Stomach (tissue), 9 donors: Measurements from ENCODE around the gene OGA. TPM values are rescaled to one million over a fixed set of nuclear protein-coding genes. Genes with fewer than 3 reads are reported as not detected.

ENCODE experiments used
- DNase-seq, 2 donors: peaks; one replicate each; pipeline versions ENCODE4 v3.0.0 to v3.0.0-alpha.2; 2013 to 2019
- H3K27ac ChIP-seq, 5 donors: fragments of 200-600 bp in 4 of 5; sonication (generic) in 4 of 5; one replicate each; pipeline ENCODE4 v1.5.1; 2013 to 2019; ENCODE audit warnings: mild to moderate bottlenecking in 1 of 5, moderate library complexity in 1 of 5
- H3K27me3 ChIP-seq, 3 donors: fragments of 200-600 bp; sonication (generic); one replicate each; pipeline ENCODE4 v1.5.1; 2017 to 2019; ENCODE audit warnings: mixed run types in 1 of 3
- H3K36me3 ChIP-seq, 4 donors: fragments of 200-600 bp; sonication (generic); 1 replicate in 3 of 4; 2 replicates in 1 of 4; pipeline ENCODE4 v1.5.1; 2016 to 2019
- H3K4me1 ChIP-seq, 4 donors: fragments of 200-600 bp; sonication (generic); one replicate each; pipeline ENCODE4 v1.5.1; 2016 to 2019
- H3K4me3 ChIP-seq, 4 donors: fragments of 200-600 bp; sonication (generic) in 3 of 4; one replicate each; pipeline ENCODE4 v1.5.1; 2016 to 2019; ENCODE audit warnings: mild to moderate bottlenecking in 1 of 4
- H3K9me3 ChIP-seq, 4 donors: fragments of 200-600 bp; sonication (generic); one replicate each; pipeline ENCODE4 v1.5.1; 2016 to 2019
- EP300 ChIP-seq: sonication (generic); formaldehyde crosslinking; IDR thresholded peaks from one replicate; pipeline ENCODE4 v1.6.1; 2017; ENCODE audit warnings: antibody characterized with exemption
- POLR2A ChIP-seq, 4 donors: fragments of 450-650 bp; IDR thresholded peaks; one replicate each; pipeline ENCODE4 v1.6.1; 2016; ENCODE audit warnings: antibody characterized with exemption in 4 of 4, control low read depth in 2 of 4, mild to moderate bottlenecking in 1 of 4, moderate library complexity in 1 of 4
- POLR2AphosphoS5 ChIP-seq, 3 donors: sonication (generic); formaldehyde crosslinking; IDR thresholded peaks; one replicate each; pipeline ENCODE4 v1.6.1; 2016; ENCODE audit warnings: antibody characterized with exemption in 3 of 3
- WGBS, 5 donors: extraction: QIAGEN DNeasy Blood & Tissue Kit in 3 of 5; methylation state at CpG; one replicate each; pipeline versions ENCODE4 v1.1.5 to v1.1.7; 2013 to 2018; 5-methylcytosine and 5-hydroxymethylcytosine counted together
- intact Hi-C: fragments of 100-400 bp; cut with DNase I; formaldehyde crosslinking; loops from one replicate; pipeline ENCODE4 v1.15.1; 2023; ENCODE audit warnings: low total_unique reads
- polyA plus RNA-seq, 3 donors: library from polyadenylated mRNA; stranded (reverse); fragments of 200-250 nt; gene quantifications; one replicate each; pipeline ENCODE4 v1.2.3, GENCODE V29; 2013
- total RNA-seq, 5 donors: library from RNA; depleted of rRNA; stranded (reverse); fragments of >200 nt; gene quantifications; one replicate each; pipeline versions ENCODE4 v1.1.0 to v1.2.3, GENCODE V29; 2014 to 2016
- TF ChIP-seq, protein P1 (sequence below), 7 experiments: fragments of 450-650 bp in 4 of 7; fragments of 200-600 bp in 3 of 7; sonication (generic) in 3 of 7; IDR thresholded peaks; one replicate each; pipeline ENCODE4 v1.5.1; 2016 to 2019; ENCODE audit warnings: antibody characterized with exemption in 7 of 7, control low read depth in 2 of 7, mild to moderate bottlenecking in 1 of 7
- donor health status: healthy with polysubstance abuse.
- donor health status: Bipolar disorder and iron deficiency.
- donor health status: healthy.

Gene OGA
- total and polyA plus RNA-seq, 8 donors, result 18.9 to 312 (median 131) TPM

DNA sequence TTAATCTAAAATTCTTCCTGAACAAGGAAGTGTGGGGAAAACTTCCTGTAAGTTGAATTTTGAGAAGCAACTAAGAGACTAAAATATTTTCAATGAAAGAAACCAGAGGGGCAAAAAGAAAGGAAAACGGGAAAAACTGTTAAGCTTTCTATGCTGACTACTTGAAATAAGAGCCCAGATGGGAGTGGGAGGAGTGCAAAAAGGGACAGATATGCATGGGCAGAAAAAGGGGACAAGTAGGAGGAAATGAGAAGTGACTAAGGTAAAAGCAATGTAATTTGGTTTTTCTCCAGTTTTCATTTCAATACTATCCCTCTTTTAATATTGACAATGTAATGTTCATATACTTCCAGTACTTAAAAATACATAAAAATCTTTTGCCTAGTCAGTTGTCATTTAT is 11.1 kb downstream of the OGA start:
- WGBS, 5 donors, result 76 to 89% (median 83%) methylated on average over 1 of the region's 1 CpG
- H3K4me3 ChIP-seq, result no peak overlapping the region
- peaks cover 0 to 27% (median 6%) of the 10 kb centered on the region in 4 donors for H3K4me1 ChIP-seq
- H3K27ac ChIP-seq, result no peak overlapping the region
- no peak for DNase-seq
- no peaks in the 10 kb centered on the region for H3K9me3 ChIP-seq
- TF ChIP-seq EP300, result no peak
- TF ChIP-seq POLR2AphosphoS5 (IDR thresholded peaks at IDR 0.05), result no peak
- no peak for TF ChIP-seq POLR2A (IDR thresholded peaks at IDR 0.05)
- TF ChIP-seq, protein P1, sequence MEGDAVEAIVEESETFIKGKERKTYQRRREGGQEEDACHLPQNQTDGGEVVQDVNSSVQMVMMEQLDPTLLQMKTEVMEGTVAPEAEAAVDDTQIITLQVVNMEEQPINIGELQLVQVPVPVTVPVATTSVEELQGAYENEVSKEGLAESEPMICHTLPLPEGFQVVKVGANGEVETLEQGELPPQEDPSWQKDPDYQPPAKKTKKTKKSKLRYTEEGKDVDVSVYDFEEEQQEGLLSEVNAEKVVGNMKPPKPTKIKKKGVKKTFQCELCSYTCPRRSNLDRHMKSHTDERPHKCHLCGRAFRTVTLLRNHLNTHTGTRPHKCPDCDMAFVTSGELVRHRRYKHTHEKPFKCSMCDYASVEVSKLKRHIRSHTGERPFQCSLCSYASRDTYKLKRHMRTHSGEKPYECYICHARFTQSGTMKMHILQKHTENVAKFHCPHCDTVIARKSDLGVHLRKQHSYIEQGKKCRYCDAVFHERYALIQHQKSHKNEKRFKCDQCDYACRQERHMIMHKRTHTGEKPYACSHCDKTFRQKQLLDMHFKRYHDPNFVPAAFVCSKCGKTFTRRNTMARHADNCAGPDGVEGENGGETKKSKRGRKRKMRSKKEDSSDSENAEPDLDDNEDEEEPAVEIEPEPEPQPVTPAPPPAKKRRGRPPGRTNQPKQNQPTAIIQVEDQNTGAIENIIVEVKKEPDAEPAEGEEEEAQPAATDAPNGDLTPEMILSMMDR (IDR thresholded peaks at IDR 0.05), result no peak
- peaks cover 78 to 100% (median 100%) of the 10 kb centered on the region in 4 donors for H3K36me3 ChIP-seq
- no peaks in the 10 kb centered on the region for H3K27me3 ChIP-seq
- intact Hi-C loops, result no loop called here

DNA sequence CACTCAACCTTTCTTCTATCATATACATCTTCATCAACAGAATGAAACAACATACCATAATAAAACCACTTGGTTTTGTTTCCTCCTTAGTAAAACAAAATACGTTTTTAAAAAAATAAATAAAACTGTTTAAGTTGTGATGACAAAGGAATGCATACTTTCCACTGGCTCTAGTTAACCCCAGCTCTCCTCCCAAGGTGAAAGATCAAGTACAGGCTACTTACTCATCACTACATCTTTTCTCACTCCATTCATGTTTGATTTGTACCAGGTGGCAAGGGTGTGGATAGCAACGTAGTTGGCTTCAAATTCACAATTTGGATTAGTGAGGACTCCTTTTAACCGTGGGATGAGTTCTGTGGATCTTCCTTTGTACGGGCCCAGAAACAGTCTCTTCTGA is 14.7 kb downstream of the OGA start:
- no peak for DNase-seq
- TF ChIP-seq, protein P1 (IDR thresholded peaks at IDR 0.05), result no peak
- TF ChIP-seq EP300 (no peak), POLR2A (IDR thresholded peaks at IDR 0.05) (no peak), POLR2AphosphoS5 (IDR thresholded peaks at IDR 0.05) (no peak)
- WGBS, 5 donors, result 65 to 76% (median 67%) methylated on average over 4 of the region's 4 CpGs

DNA sequence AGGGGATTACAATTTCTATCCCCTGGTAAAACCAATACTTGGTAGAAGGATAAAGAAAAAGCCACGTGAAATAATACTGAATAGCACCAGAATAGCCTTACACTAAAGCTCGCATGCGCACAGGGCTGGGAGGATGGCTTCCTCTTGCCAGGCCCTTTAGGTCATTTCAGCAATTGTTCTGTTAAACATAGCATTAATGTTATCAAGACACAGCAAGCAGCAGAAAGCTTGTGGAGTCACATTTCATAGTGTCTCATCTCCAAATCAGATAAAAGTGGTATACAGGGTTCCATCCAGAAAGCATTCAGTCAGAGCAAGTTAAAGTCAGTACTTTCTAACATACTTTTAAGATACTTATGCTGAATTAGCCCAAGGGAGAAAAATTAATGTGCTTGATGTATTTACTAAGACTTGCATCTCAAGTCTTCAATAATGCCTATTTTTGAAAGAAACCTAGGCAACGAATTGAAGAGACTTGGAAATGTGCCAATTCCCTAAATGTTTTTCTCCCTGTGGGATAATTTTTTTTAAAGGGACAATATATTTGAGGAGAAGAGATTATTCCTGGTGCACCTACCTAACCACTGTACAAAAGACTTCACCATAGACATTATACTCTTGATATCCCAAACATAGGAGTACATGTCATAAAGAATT is 20.7 kb downstream of the OGA start:
- no peaks in the 10 kb centered on the region for H3K27me3 ChIP-seq
- peaks cover 97 to 100% (median 100%) of the 10 kb centered on the region in 4 donors for H3K36me3 ChIP-seq
- intact Hi-C loops, result no loop called here
- H3K9me3 ChIP-seq, result no peaks in the 10 kb centered on the region
- H3K4me1 ChIP-seq, result peaks cover 0 to 28% (median 0%) of the 10 kb centered on the region in 4 donors
- DNase-seq, result no peak
- no peak overlapping the region for H3K27ac ChIP-seq
- WGBS, 5 donors, result 73 to 83% (median 76%) methylated on average over 4 of the region's 4 CpGs
- TF ChIP-seq POLR2AphosphoS5 (IDR thresholded peaks at IDR 0.05) (no peak), POLR2A (IDR thresholded peaks at IDR 0.05) (no peak), EP300 (no peak)
- TF ChIP-seq, protein P1 (IDR thresholded peaks at IDR 0.05), result no peak
- H3K4me3 ChIP-seq, result no peak overlapping the region

More for the DNA sequence above, 14.7 kb downstream of the OGA start:
- H3K27me3 ChIP-seq, result no peaks in the 10 kb centered on the region
- H3K9me3 ChIP-seq, result no peaks in the 10 kb centered on the region
- peaks cover 0 to 14% (median 0%) of the 10 kb centered on the region in 4 donors for H3K4me1 ChIP-seq
- H3K36me3 ChIP-seq, result peaks cover 89 to 100% (median 100%) of the 10 kb centered on the region in 4 donors
- intact Hi-C loops, result no loop called here
- no peak overlapping the region for H3K4me3 ChIP-seq
- no peak overlapping the region for H3K27ac ChIP-seq

GRCh38 chr10:101793526-101793925 is 24.7 kb downstream of the OGA start:
- no peak overlapping the region for H3K27ac ChIP-seq
- no peak for DNase-seq
- intact Hi-C loops, result no loop called here
- peaks cover 93 to 100% (median 100%) of the 10 kb centered on the region in 4 donors for H3K36me3 ChIP-seq
- no peaks in the 10 kb centered on the region for H3K9me3 ChIP-seq
- 96 to 98% (median 97%) methylated on average over 12 of the region's 12 CpGs for WGBS, 5 donors
- no peak for TF ChIP-seq EP300
- TF ChIP-seq, protein P1 (IDR thresholded peaks at IDR 0.05), result no peak
- TF ChIP-seq POLR2A (IDR thresholded peaks at IDR 0.05), result no peak
- TF ChIP-seq POLR2AphosphoS5 (IDR thresholded peaks at IDR 0.05), result no peak
- no peak overlapping the region for H3K4me3 ChIP-seq
- H3K4me1 ChIP-seq, result peaks cover 0 to 15% (median 0%) of the 10 kb centered on the region in 4 donors
- no peaks in the 10 kb centered on the region for H3K27me3 ChIP-seq
